ENCODE data around the gene ZNF808. TPM values are rescaled to one million over a fixed set of nuclear protein-coding genes. Genes with fewer than 3 reads are reported as not detected.
"Not testable (repeated sequence)": the region's sequence is repeated elsewhere in the genome, so short reads cannot be mapped to it uniquely, and the experiment has no call there.

Gene ZNF808
- total RNA-seq, 1 donor from 2014 or later: 12.6 TPM

- Histone ChIP-seq H3K27me3 (ENCODE audit: control insufficient read depth, insufficient read depth, low read length) (no peaks in the 10 kb centered on the region), H3K4me3 (ENCODE audit: low read depth, low read length) (no peak overlapping the region), H3K36me3 (ENCODE audit: control insufficient read depth, insufficient read depth, low read length) (no peaks in the 10 kb centered on the region)
- TF ChIP-seq CTCF (IDR thresholded peaks at IDR 0.05; ENCODE audit: insufficient read depth, low read length, severe bottlenecking): no peak
- DNase-seq (ENCODE audit: low read depth) (no peak), FAIRE-seq (no peak)
Measured at GRCh38 chr19:52494518-52494917, 33.0 kb upstream of the ZNF808 start.

- no peaks in the 10 kb centered on the region for H3K27me3 ChIP-seq (ENCODE audit: control insufficient read depth, insufficient read depth, low read length)
- no peak for FAIRE-seq
- no peak for TF ChIP-seq CTCF (IDR thresholded peaks at IDR 0.05; ENCODE audit: insufficient read depth, low read length, severe bottlenecking)
- no peaks in the 10 kb centered on the region for H3K36me3 ChIP-seq (ENCODE audit: control insufficient read depth, insufficient read depth, low read length)
- H3K4me3 ChIP-seq (ENCODE audit: low read depth, low read length): no peak overlapping the region
- DNase-seq (ENCODE audit: low read depth): no peak
Measured at GRCh38 chr19:52498571-52498970, 28.9 kb upstream of the ZNF808 start.

- FAIRE-seq; DNase-seq (ENCODE audit: low read depth); H3K36me3 ChIP-seq (ENCODE audit: control insufficient read depth, insufficient read depth, low read length); H3K27me3 ChIP-seq (ENCODE audit: control insufficient read depth, insufficient read depth, low read length); H3K4me3 ChIP-seq (ENCODE audit: low read depth, low read length): not testable (repeated sequence)
Measured at GRCh38 chr19:52500474-52500873, 27.0 kb upstream of the ZNF808 start.

GRCh38 chr19:52500991-52501390 is 26.5 kb upstream of the ZNF808 start:
- FAIRE-seq; DNase-seq (ENCODE audit: low read depth); H3K4me3 ChIP-seq (ENCODE audit: low read depth, low read length); H3K36me3 ChIP-seq (ENCODE audit: control insufficient read depth, insufficient read depth, low read length); H3K27me3 ChIP-seq (ENCODE audit: control insufficient read depth, insufficient read depth, low read length): not testable (repeated sequence)

- no peak overlapping the region for H3K4me3 ChIP-seq (ENCODE audit: low read depth, low read length)
- H3K27me3 ChIP-seq (ENCODE audit: control insufficient read depth, insufficient read depth, low read length): no peaks in the 10 kb centered on the region
- FAIRE-seq (no peak), DNase-seq (ENCODE audit: low read depth) (no peak)
- no peaks in the 10 kb centered on the region for H3K36me3 ChIP-seq (ENCODE audit: control insufficient read depth, insufficient read depth, low read length)
- no peak for TF ChIP-seq CTCF (IDR thresholded peaks at IDR 0.05; ENCODE audit: insufficient read depth, low read length, severe bottlenecking)
Measured at GRCh38 chr19:52507266-52507665, 20.2 kb upstream of the ZNF808 start.

GRCh38 chr19:52516191-52516590 is 11.3 kb upstream of the ZNF808 start:
- Histone ChIP-seq H3K27me3 (ENCODE audit: control insufficient read depth, insufficient read depth, low read length) (no peaks in the 10 kb centered on the region), H3K36me3 (ENCODE audit: control insufficient read depth, insufficient read depth, low read length) (no peaks in the 10 kb centered on the region), H3K4me3 (ENCODE audit: low read depth, low read length) (no peak overlapping the region)
- TF ChIP-seq CTCF (IDR thresholded peaks at IDR 0.05; ENCODE audit: insufficient read depth, low read length, severe bottlenecking): no peak
- no peak for FAIRE-seq
- DNase-seq (ENCODE audit: low read depth): no peak

- DNase-seq (ENCODE audit: low read depth) (no peak), FAIRE-seq (no peak)
- no peaks in the 10 kb centered on the region for H3K36me3 ChIP-seq (ENCODE audit: control insufficient read depth, insufficient read depth, low read length)
- TF ChIP-seq CTCF (IDR thresholded peaks at IDR 0.05; ENCODE audit: insufficient read depth, low read length, severe bottlenecking): no peak
- no peak overlapping the region for H3K4me3 ChIP-seq (ENCODE audit: low read depth, low read length)
- H3K27me3 ChIP-seq (ENCODE audit: control insufficient read depth, insufficient read depth, low read length): no peaks in the 10 kb centered on the region
Measured at GRCh38 chr19:52518646-52519045, 8.8 kb upstream of the ZNF808 start.

- H3K36me3 ChIP-seq (ENCODE audit: control insufficient read depth, insufficient read depth, low read length); FAIRE-seq; H3K4me3 ChIP-seq (ENCODE audit: low read depth, low read length); DNase-seq (ENCODE audit: low read depth); H3K27me3 ChIP-seq (ENCODE audit: control insufficient read depth, insufficient read depth, low read length): not testable (repeated sequence)
Measured at GRCh38 chr19:52519175-52519574, 8.3 kb upstream of the ZNF808 start.

Measured in bronchial epithelial cell (primary cell).